Mesenchymal stem cell (in vitro differentiated cells and primary cell): Measurements from ENCODE around the gene FGFRL1.
A peak's percentile ranks its signal among the peaks of the same experiment; 100 is the strongest.

Experiments used
- DNase-seq: peaks from one replicate; pipeline ENCODE4 v3.0.0-alpha.2; 2013
- H2AFZ ChIP-seq: one replicate; pipeline ENCODE4 v1.6.1; 2013; ENCODE audit warnings: low read depth, mild to moderate bottlenecking, control low read depth, inconsistent platforms, low read length, moderate library complexity
- H2AK5ac ChIP-seq: 2 replicates; pipeline ENCODE4 v1.6.1; 2013; ENCODE audit warnings: low read length, moderate library complexity, mild to moderate bottlenecking, inconsistent platforms; ENCODE audit not compliant: severe bottlenecking
- H2BK120ac ChIP-seq: one replicate; pipeline ENCODE4 v1.6.1; 2013; ENCODE audit warnings: low read depth, mild to moderate bottlenecking, inconsistent platforms, low read length, moderate library complexity
- H2BK12ac ChIP-seq, 2 experiments: one replicate each; pipeline ENCODE4 v1.6.1; 2013; ENCODE audit warnings: inconsistent platforms in 2 of 2, low read length in 2 of 2, mild to moderate bottlenecking in 2 of 2, moderate library complexity in 2 of 2, control low read depth in 1 of 2
- H2BK15ac ChIP-seq: one replicate; pipeline ENCODE4 v1.6.1; 2013; ENCODE audit warnings: mild to moderate bottlenecking, low read depth, inconsistent platforms; ENCODE audit not compliant: poor library complexity, severe bottlenecking
- H2BK5ac ChIP-seq: 2 replicates; pipeline ENCODE4 v1.6.1; 2013; ENCODE audit warnings: low read depth, mild to moderate bottlenecking, low read length, control low read depth, inconsistent platforms; ENCODE audit not compliant: poor library complexity, severe bottlenecking
- H3K14ac ChIP-seq, 2 experiments: one replicate each; pipeline ENCODE4 v1.6.1; 2013; ENCODE audit warnings: inconsistent platforms in 2 of 2, low read length in 2 of 2, control low read depth in 1 of 2, mild to moderate bottlenecking in 1 of 2, moderate library complexity in 1 of 2
- H3K18ac ChIP-seq, 2 experiments: one replicate each; pipeline ENCODE4 v1.6.1; 2013; ENCODE audit warnings: inconsistent platforms in 2 of 2, low read length in 2 of 2, control low read depth in 1 of 2, low read depth in 1 of 2, mild to moderate bottlenecking in 1 of 2
- H3K23ac ChIP-seq, 2 experiments: one replicate each; pipeline ENCODE4 v1.6.1; 2013; ENCODE audit warnings: inconsistent platforms in 2 of 2, low read length in 2 of 2, mild to moderate bottlenecking in 2 of 2, moderate library complexity in 2 of 2, control low read depth in 1 of 2
- H3K27ac ChIP-seq: 2 replicates; pipeline ENCODE4 v1.5.1; 2013; ENCODE audit warnings: mild to moderate bottlenecking, moderate library complexity, low read length, control low read depth, inconsistent platforms; ENCODE audit not compliant: poor library complexity, severe bottlenecking
- H3K27me3 ChIP-seq, 2 experiments: 2 replicates each; pipeline versions ENCODE4 v1.6.1 to v1.7.0; 2013; ENCODE audit warnings: low read length in 2 of 2, mild to moderate bottlenecking in 2 of 2, moderate library complexity in 2 of 2, control low read depth in 1 of 2, inconsistent platforms in 1 of 2; ENCODE audit not compliant: control insufficient read depth in 1 of 2, insufficient read depth in 1 of 2
- H3K36me3 ChIP-seq, 2 experiments: 2 replicates each; pipeline versions ENCODE4 v1.6.1 to v1.7.0; 2013; ENCODE audit warnings: low read length in 2 of 2, control low read depth in 1 of 2, inconsistent platforms in 1 of 2, low read depth in 1 of 2, mild to moderate bottlenecking in 1 of 2; ENCODE audit not compliant: insufficient read depth in 2 of 2, control insufficient read depth in 1 of 2
- H3K4ac ChIP-seq, 2 experiments: one replicate each; pipeline ENCODE4 v1.6.1; 2013; ENCODE audit warnings: inconsistent platforms in 2 of 2, low read length in 2 of 2, mild to moderate bottlenecking in 2 of 2, moderate library complexity in 2 of 2, control low read depth in 1 of 2, low read depth in 1 of 2
- H3K4me1 ChIP-seq: 2 replicates; pipeline ENCODE4 v1.6.1; 2013; ENCODE audit warnings: low read depth, low read length, control low read depth; ENCODE audit not compliant: control insufficient read depth, insufficient read depth
- H3K4me2 ChIP-seq: 2 replicates; pipeline ENCODE4 v1.6.1; 2013; ENCODE audit warnings: low read length, mild to moderate bottlenecking, inconsistent platforms; ENCODE audit not compliant: poor library complexity, severe bottlenecking
- H3K4me3 ChIP-seq, 2 experiments: 2 replicates each; pipeline versions ENCODE4 v1.5.1 to v1.7.0; 2013; ENCODE audit warnings: low read length in 2 of 2, mild to moderate bottlenecking in 2 of 2, control low read depth in 1 of 2, low read depth in 1 of 2; ENCODE audit not compliant: insufficient read depth in 1 of 2
- H3K79me1 ChIP-seq: replicated peaks from 2 replicates; pipeline ENCODE4 v1.6.1; 2013; ENCODE audit warnings: mild to moderate bottlenecking, control low read depth, low read length, inconsistent platforms; ENCODE audit not compliant: poor library complexity, severe bottlenecking
- H3K9ac ChIP-seq: 2 replicates; pipeline ENCODE4 v1.7.0; 2013; ENCODE audit warnings: mild to moderate bottlenecking, low read length, moderate library complexity
- H3K9me3 ChIP-seq: 2 replicates; pipeline ENCODE4 v1.7.0; 2013; ENCODE audit warnings: mild to moderate bottlenecking, low read length; ENCODE audit not compliant: control insufficient read depth
- H4K8ac ChIP-seq: one replicate; pipeline ENCODE4 v1.6.1; 2013; ENCODE audit warnings: inconsistent platforms, mild to moderate bottlenecking, low read length, moderate library complexity
- H4K91ac ChIP-seq: one replicate; pipeline ENCODE4 v1.6.1; 2013; ENCODE audit warnings: mild to moderate bottlenecking, low read length, inconsistent platforms
- WGBS: methylation state at CpG from one replicate; pipeline ENCODE4 v1.1.7; 2013; ENCODE audit warnings: mixed read lengths; 5-methylcytosine and 5-hydroxymethylcytosine counted together

Gene FGFRL1

GRCh38 chr4:1035510-1035909 is 24.1 kb downstream of the FGFRL1 start:
- WGBS: 93% methylated on average over 25 of the region's 26 CpGs
- no peak for DNase-seq
- H3K14ac ChIP-seq: peak overlapping the region in 1 of 2 experiments; percentile 48

GRCh38 chr4:1036095-1036494 is 24.7 kb downstream of the FGFRL1 start:
- DNase-seq: no peak
- WGBS: 93% methylated on average over 15 of the region's 15 CpGs
- peak overlapping the region; percentile 72 for H4K8ac ChIP-seq

More at GRCh38 chr4:1035510-1035909, 24.1 kb downstream of the FGFRL1 start:
- Histone ChIP-seq H3K27ac (no peak overlapping the region), H2AFZ (no peak overlapping the region), H3K4ac (no peak overlapping the region), H2BK15ac (no peak overlapping the region), H2BK5ac (no peak overlapping the region), H3K23ac (no peak overlapping the region), H3K79me1 (no peaks in the 10 kb centered on the region), H4K8ac (peak overlapping the region; percentile 47), H3K4me2 (no peak overlapping the region), H3K4me3 (no peak overlapping the region), H4K91ac (peak overlapping the region; percentile 54), H3K36me3 (peaks cover 0 to 7% of the 10 kb centered on the region in 2 experiments), H3K9me3 (no peaks in the 10 kb centered on the region), H2BK12ac (peak overlapping the region in 1 of 2 experiments; percentile 17), H2BK120ac (no peak overlapping the region), H3K18ac (no peak overlapping the region), H2AK5ac (no peak overlapping the region), H3K9ac (peak overlapping the region; percentile 18), H3K27me3 (peaks cover 0 to 25% of the 10 kb centered on the region in 2 experiments), H3K4me1 (peaks cover 39% of the 10 kb centered on the region)

GRCh38 chr4:1036976-1037810 is 25.8 kb downstream of the FGFRL1 start:
- H2AFZ ChIP-seq: no peak overlapping the region
- H3K9ac ChIP-seq: no peak overlapping the region
- H4K8ac ChIP-seq: peak overlapping the region; percentile 31
- H4K91ac ChIP-seq: peak overlapping the region; percentile 76
- no peak for DNase-seq
- no peak overlapping the region for H2BK12ac ChIP-seq
- no peak overlapping the region for H3K4ac ChIP-seq
- no peak overlapping the region for H2BK5ac ChIP-seq
- peaks cover 0 to 10% of the 10 kb centered on the region in 2 experiments for H3K27me3 ChIP-seq
- no peak overlapping the region for H3K23ac ChIP-seq
- WGBS: 74% methylated on average over 22 of the region's 26 CpGs
- H3K9me3 ChIP-seq: no peaks in the 10 kb centered on the region
- H3K4me3 ChIP-seq: no peak overlapping the region
- peak overlapping the region in 1 of 2 experiments; percentile 23 for H3K18ac ChIP-seq
- peak overlapping the region in 1 of 2 experiments; percentile 70 for H3K14ac ChIP-seq
- no peaks in the 10 kb centered on the region for H3K79me1 ChIP-seq
- no peak overlapping the region for H2BK120ac ChIP-seq
- peaks cover 48% of the 10 kb centered on the region for H3K4me1 ChIP-seq
- no peak overlapping the region for H3K4me2 ChIP-seq
- peak overlapping the region; percentile 54 for H2BK15ac ChIP-seq
- H2AK5ac ChIP-seq: peak overlapping the region; percentile 22
- H3K36me3 ChIP-seq: peaks cover 0 to 7% of the 10 kb centered on the region in 2 experiments
- no peak overlapping the region for H3K27ac ChIP-seq

More at GRCh38 chr4:1036095-1036494, 24.7 kb downstream of the FGFRL1 start:
- H3K23ac ChIP-seq: no peak overlapping the region
- no peak overlapping the region for H3K18ac ChIP-seq
- no peak overlapping the region for H2AFZ ChIP-seq
- no peak overlapping the region for H2BK120ac ChIP-seq
- no peaks in the 10 kb centered on the region for H3K9me3 ChIP-seq
- peaks cover 41% of the 10 kb centered on the region for H3K4me1 ChIP-seq
- H3K4ac ChIP-seq: no peak overlapping the region
- no peak overlapping the region for H3K14ac ChIP-seq
- H2BK12ac ChIP-seq: no peak overlapping the region
- H3K36me3 ChIP-seq: peaks cover 0 to 7% of the 10 kb centered on the region in 2 experiments
- peaks cover 0 to 21% of the 10 kb centered on the region in 2 experiments for H3K27me3 ChIP-seq
- no peak overlapping the region for H3K27ac ChIP-seq
- H3K4me2 ChIP-seq: no peak overlapping the region
- no peak overlapping the region for H2BK15ac ChIP-seq
- no peak overlapping the region for H2AK5ac ChIP-seq
- no peak overlapping the region for H3K9ac ChIP-seq
- H4K91ac ChIP-seq: peak overlapping the region; percentile 53
- H2BK5ac ChIP-seq: no peak overlapping the region
- no peak overlapping the region for H3K4me3 ChIP-seq
- no peaks in the 10 kb centered on the region for H3K79me1 ChIP-seq

GRCh38 chr4:1038948-1039492 is 27.6 kb downstream of the FGFRL1 start:
- H3K4me3 ChIP-seq: no peak overlapping the region
- H2AFZ ChIP-seq: no peak overlapping the region
- peak overlapping the region; percentile 73 for H4K91ac ChIP-seq
- H3K36me3 ChIP-seq: peaks cover 0 to 7% of the 10 kb centered on the region in 2 experiments
- H3K23ac ChIP-seq: no peak overlapping the region
- H2BK15ac ChIP-seq: no peak overlapping the region
- H2AK5ac ChIP-seq: peak overlapping the region; percentile 68
- H3K9ac ChIP-seq: no peak overlapping the region
- no peaks in the 10 kb centered on the region for H3K27me3 ChIP-seq
- H4K8ac ChIP-seq: peak overlapping the region; percentile 81
- H2BK5ac ChIP-seq: no peak overlapping the region
- H3K27ac ChIP-seq: no peak overlapping the region
- no peak for DNase-seq
- H3K18ac ChIP-seq: peak overlapping the region; percentile 35 to 77
- peak overlapping the region; percentile 15 to 91 for H3K4ac ChIP-seq
- WGBS: 97% methylated on average over 16 of the region's 16 CpGs
- H2BK12ac ChIP-seq: peak overlapping the region in 1 of 2 experiments; percentile 19
- no peak overlapping the region for H3K4me2 ChIP-seq
- H3K9me3 ChIP-seq: no peaks in the 10 kb centered on the region
- H3K4me1 ChIP-seq: peaks cover 66% of the 10 kb centered on the region
- H3K79me1 ChIP-seq: no peaks in the 10 kb centered on the region
- no peak overlapping the region for H3K14ac ChIP-seq
- H2BK120ac ChIP-seq: peak overlapping the region; percentile 29
